Glutamatergic neuron (in vitro differentiated cells): ENCODE measurements around the gene VSTM2B. TPM values are rescaled to one million over a fixed set of nuclear protein-coding genes. Genes with fewer than 3 reads are reported as not detected.

Source experiments
- DNase-seq: peaks from one replicate; pipeline ENCODE4 v3.0.0; 2022
- H3K27ac Mint-ChIP-seq: one replicate; pipeline ENCODE4 v1.8.0; 2020; ENCODE audit warnings: mild to moderate bottlenecking, mixed read lengths, inconsistent platforms; ENCODE audit not compliant: unreplicated experiment
- H3K27me3 Mint-ChIP-seq: one replicate; pipeline ENCODE4 v1.8.0; 2020; ENCODE audit warnings: mild to moderate bottlenecking, moderate library complexity, mixed read lengths, inconsistent platforms; ENCODE audit not compliant: unreplicated experiment
- H3K36me3 Mint-ChIP-seq: one replicate; pipeline ENCODE4 v1.8.0; 2020; ENCODE audit warnings: mild to moderate bottlenecking, mixed read lengths, inconsistent platforms; ENCODE audit not compliant: unreplicated experiment
- H3K4me1 Mint-ChIP-seq: one replicate; pipeline ENCODE4 v1.8.0; 2020; ENCODE audit warnings: mild to moderate bottlenecking, low read depth, mixed read lengths, inconsistent platforms; ENCODE audit not compliant: unreplicated experiment
- H3K4me3 Mint-ChIP-seq: one replicate; pipeline ENCODE4 v1.8.0; 2020; ENCODE audit warnings: mild to moderate bottlenecking, mixed read lengths, inconsistent platforms; ENCODE audit not compliant: unreplicated experiment
- H3K9me3 Mint-ChIP-seq: one replicate; pipeline ENCODE4 v1.8.0; 2020; ENCODE audit warnings: mild to moderate bottlenecking, moderate library complexity, mixed read lengths, inconsistent platforms; ENCODE audit not compliant: unreplicated experiment
- CTCF ChIP-seq: fragments of 200-600 bp; sonication (generic); IDR thresholded peaks from one replicate; pipeline ENCODE4 v1.5.0; 2021; ENCODE audit not compliant: partially characterized antibody, unreplicated experiment
- total RNA-seq: library from RNA; stranded (reverse); fragmentation: NEBNext Ultra II Directional; extraction: Animal tissue kit (Norgen Biotek cat#: 25700); gene quantifications from one replicate; pipeline ENCODE4 v1.2.1, GENCODE V29; 2021; ENCODE audit not compliant: unreplicated experiment

Gene VSTM2B
- total RNA-seq, 1 donor from 2014 or later = 16.6 TPM

DNA sequence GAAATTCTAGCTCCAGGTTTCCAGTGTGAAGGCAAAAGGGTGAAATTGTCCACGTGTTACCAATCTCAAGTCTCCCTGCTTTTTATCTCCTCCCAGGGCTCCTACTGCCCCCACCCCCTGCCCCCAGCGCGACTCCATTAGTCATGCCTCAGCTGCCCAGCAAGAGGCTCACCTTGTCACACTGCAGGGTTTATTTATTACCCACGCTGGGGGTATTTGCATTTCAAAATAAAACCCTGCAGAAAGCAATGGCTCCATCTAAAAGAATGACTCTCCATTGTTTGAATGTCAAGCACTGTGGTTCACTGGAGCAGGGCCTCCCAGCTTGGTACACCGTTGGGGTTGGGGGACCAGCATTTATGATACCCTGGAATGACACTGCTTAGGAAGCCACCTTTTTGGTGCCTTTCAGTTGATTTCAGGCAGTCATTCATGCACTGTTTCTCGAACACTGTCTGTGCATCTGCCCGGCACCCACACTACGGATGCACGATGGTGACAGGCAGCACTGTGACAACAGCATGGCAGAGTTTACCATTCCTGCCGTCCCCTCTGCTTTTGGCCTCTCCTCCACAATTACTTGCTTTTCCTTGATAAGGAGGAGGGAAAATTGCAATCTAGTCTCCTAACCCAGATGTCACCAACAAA lies 70.4 kb downstream of the VSTM2B start:
- Mint-ChIP-seq H3K27me3 (peaks cover 7% of the 10 kb centered on the region), H3K4me3 (no peak overlapping the region), H3K9me3 (no peaks in the 10 kb centered on the region), H3K4me1 (no peaks in the 10 kb centered on the region), H3K27ac (no peak overlapping the region), H3K36me3 (no peaks in the 10 kb centered on the region)
- TF ChIP-seq CTCF = no peak
- no peak for DNase-seq

- H3K36me3 Mint-ChIP-seq = no peaks in the 10 kb centered on the region
- no peak for DNase-seq
Observed at GRCh38 chr19:29596885-29597525, 71.2 kb downstream of the VSTM2B start.

GRCh38 chr19:29598036-29598435 lies 72.2 kb downstream of the VSTM2B start:
- H3K27ac Mint-ChIP-seq = no peak overlapping the region
- no peaks in the 10 kb centered on the region for H3K4me1 Mint-ChIP-seq
- H3K27me3 Mint-ChIP-seq = no peaks in the 10 kb centered on the region
- H3K4me3 Mint-ChIP-seq = no peak overlapping the region
- no peaks in the 10 kb centered on the region for H3K36me3 Mint-ChIP-seq
- H3K9me3 Mint-ChIP-seq = no peaks in the 10 kb centered on the region
- no peak for TF ChIP-seq CTCF
- DNase-seq = no peak

More at GRCh38 chr19:29596885-29597525, 71.2 kb downstream of the VSTM2B start:
- Mint-ChIP-seq H3K4me3 (peak overlapping the region; percentile 1), H3K27ac (no peak overlapping the region), H3K27me3 (peaks cover 4% of the 10 kb centered on the region), H3K4me1 (no peaks in the 10 kb centered on the region), H3K9me3 (no peaks in the 10 kb centered on the region)
- TF ChIP-seq CTCF = peak; percentile 19

DNA sequence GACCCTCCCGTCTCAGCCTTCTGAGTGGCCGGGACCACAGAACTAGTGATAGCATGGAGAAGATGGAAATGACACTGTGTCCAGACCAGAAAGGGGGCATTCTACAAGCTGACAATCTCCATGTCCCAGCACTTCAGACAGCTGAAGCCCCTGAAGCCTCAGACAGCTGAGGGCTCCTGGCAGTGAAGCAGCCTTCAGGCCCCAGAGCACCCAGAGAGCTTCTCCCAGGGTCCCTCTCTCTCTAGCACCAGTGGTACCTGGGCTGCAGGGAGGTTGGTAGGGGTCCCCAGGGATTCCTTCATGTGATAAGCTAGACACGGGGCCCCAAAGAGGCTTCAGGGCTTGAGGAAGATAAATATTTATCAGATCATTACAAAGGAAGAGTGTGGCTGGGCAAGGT lies 72.7 kb downstream of the VSTM2B start:
- no peak overlapping the region for H3K27ac Mint-ChIP-seq
- no peaks in the 10 kb centered on the region for H3K4me1 Mint-ChIP-seq
- H3K27me3 Mint-ChIP-seq = no peaks in the 10 kb centered on the region
- no peak for TF ChIP-seq CTCF
- H3K36me3 Mint-ChIP-seq = no peaks in the 10 kb centered on the region
- DNase-seq = no peak
- H3K4me3 Mint-ChIP-seq = no peak overlapping the region
- no peaks in the 10 kb centered on the region for H3K9me3 Mint-ChIP-seq

DNA sequence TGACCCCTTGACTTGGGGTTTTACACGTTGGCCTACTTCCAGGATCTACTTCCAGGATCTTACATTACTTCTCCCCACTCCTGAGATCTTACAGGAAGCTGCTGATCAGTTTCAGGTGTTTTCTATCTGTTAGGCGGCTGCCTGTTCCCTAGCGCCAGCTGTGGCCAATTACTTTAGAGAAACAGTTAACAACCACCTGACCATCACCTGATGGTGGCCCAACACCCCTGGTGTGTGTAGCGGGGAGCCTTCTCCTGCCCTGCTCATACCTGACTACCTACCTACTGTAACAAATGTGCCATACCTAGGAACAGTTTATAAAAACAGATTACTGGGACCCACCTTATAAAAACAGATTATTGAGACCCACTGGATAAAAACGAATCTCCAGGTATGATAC lies 77.5 kb downstream of the VSTM2B start:
- no peak for DNase-seq
- Mint-ChIP-seq H3K4me1 (peaks cover 3% of the 10 kb centered on the region), H3K4me3 (no peak overlapping the region), H3K36me3 (no peaks in the 10 kb centered on the region), H3K27ac (no peak overlapping the region), H3K27me3 (peaks cover 5% of the 10 kb centered on the region), H3K9me3 (peaks cover 6% of the 10 kb centered on the region)
- no peak for TF ChIP-seq CTCF
